LNCaP clone FGC (cell line): Measurements from ENCODE around the gene FAM136A.

ENCODE experiments used
- DNase-seq: peaks from one replicate; pipeline ENCODE4 v3.0.0-alpha.2; 2011; ENCODE audit warnings: low read depth
- H3K4me3 ChIP-seq: 2 replicates; pipeline ENCODE4 v1.5.1; 2011; ENCODE audit warnings: mild to moderate bottlenecking, low read depth, low read length, control low read depth
- CTCF ChIP-seq: IDR thresholded peaks from 2 replicates; pipeline ENCODE4 v1.5.1; 2012; ENCODE audit warnings: mild to moderate bottlenecking; ENCODE audit not compliant: control insufficient read depth, insufficient read depth; ENCODE audit errors: extremely low read depth

The FAM136A gene

GRCh38 chr2:70340075-70340474, 38.2 kb upstream of the FAM136A start:
- no peak for TF ChIP-seq CTCF
- no peak overlapping the region for H3K4me3 ChIP-seq
- DNase-seq = no peak

GRCh38 chr2:70336552-70336951, 34.7 kb upstream of the FAM136A start:
- H3K4me3 ChIP-seq = no peak overlapping the region
- no peak for TF ChIP-seq CTCF
- DNase-seq = no peak

GRCh38 chr2:70331012-70331411, 29.1 kb upstream of the FAM136A start:
- no peak for DNase-seq
- no peak overlapping the region for H3K4me3 ChIP-seq
- no peak for TF ChIP-seq CTCF

- DNase-seq = no peak
- no peak for TF ChIP-seq CTCF
- no peak overlapping the region for H3K4me3 ChIP-seq
Measured at GRCh38 chr2:70330476-70330875, 28.6 kb upstream of the FAM136A start.

- no peak for DNase-seq
- no peak overlapping the region for H3K4me3 ChIP-seq
Measured at GRCh38 chr2:70328921-70329561, 27.2 kb upstream of the FAM136A start.

GRCh38 chr2:70325875-70326274, 24.0 kb upstream of the FAM136A start:
- no peak for TF ChIP-seq CTCF
- H3K4me3 ChIP-seq = no peak overlapping the region
- DNase-seq = no peak

More at GRCh38 chr2:70328921-70329561, 27.2 kb upstream of the FAM136A start:
- TF ChIP-seq CTCF = no peak

GRCh38 chr2:70322518-70322917, 20.7 kb upstream of the FAM136A start:
- TF ChIP-seq CTCF = no peak
- H3K4me3 ChIP-seq = no peak overlapping the region
- DNase-seq = no peak
